ENCODE measurements around the gene MED27. TPM values are rescaled to one million over a fixed set of nuclear protein-coding genes. Genes with fewer than 3 reads are reported as not detected.

Gene MED27
- total RNA-seq, 1 donor from 2014 or later: 25.1 TPM

GRCh38 chr9:132044176-132044875, 35.3 kb downstream of the MED27 start:
- Mint-ChIP-seq H3K27me3 (no peaks in the 10 kb centered on the region), H3K4me3 (ENCODE audit: low read depth) (no peak overlapping the region), H3K27ac (no peak overlapping the region), H3K4me1 (ENCODE audit: low read depth) (peaks cover 32% of the 10 kb centered on the region), H3K9me3 (ENCODE audit: low read depth) (no peaks in the 10 kb centered on the region), H3K36me3 (ENCODE audit: insufficient read depth) (no peaks in the 10 kb centered on the region)
- TF ChIP-seq, protein P1, sequence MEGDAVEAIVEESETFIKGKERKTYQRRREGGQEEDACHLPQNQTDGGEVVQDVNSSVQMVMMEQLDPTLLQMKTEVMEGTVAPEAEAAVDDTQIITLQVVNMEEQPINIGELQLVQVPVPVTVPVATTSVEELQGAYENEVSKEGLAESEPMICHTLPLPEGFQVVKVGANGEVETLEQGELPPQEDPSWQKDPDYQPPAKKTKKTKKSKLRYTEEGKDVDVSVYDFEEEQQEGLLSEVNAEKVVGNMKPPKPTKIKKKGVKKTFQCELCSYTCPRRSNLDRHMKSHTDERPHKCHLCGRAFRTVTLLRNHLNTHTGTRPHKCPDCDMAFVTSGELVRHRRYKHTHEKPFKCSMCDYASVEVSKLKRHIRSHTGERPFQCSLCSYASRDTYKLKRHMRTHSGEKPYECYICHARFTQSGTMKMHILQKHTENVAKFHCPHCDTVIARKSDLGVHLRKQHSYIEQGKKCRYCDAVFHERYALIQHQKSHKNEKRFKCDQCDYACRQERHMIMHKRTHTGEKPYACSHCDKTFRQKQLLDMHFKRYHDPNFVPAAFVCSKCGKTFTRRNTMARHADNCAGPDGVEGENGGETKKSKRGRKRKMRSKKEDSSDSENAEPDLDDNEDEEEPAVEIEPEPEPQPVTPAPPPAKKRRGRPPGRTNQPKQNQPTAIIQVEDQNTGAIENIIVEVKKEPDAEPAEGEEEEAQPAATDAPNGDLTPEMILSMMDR (IDR thresholded peaks at IDR 0.05; ENCODE audit: unreplicated experiment): no peak
- DNase-seq (ENCODE audit: low spot score, unreplicated experiment): no peak

GRCh38 chr9:132043708-132044107, 36.0 kb downstream of the MED27 start:
- no peak overlapping the region for H3K4me3 Mint-ChIP-seq (ENCODE audit: low read depth)
- H3K36me3 Mint-ChIP-seq (ENCODE audit: insufficient read depth): no peaks in the 10 kb centered on the region
- no peak overlapping the region for H3K27ac Mint-ChIP-seq
- no peaks in the 10 kb centered on the region for H3K9me3 Mint-ChIP-seq (ENCODE audit: low read depth)
- TF ChIP-seq, protein P1 (IDR thresholded peaks at IDR 0.05; ENCODE audit: unreplicated experiment): no peak
- H3K4me1 Mint-ChIP-seq (ENCODE audit: low read depth): peaks cover 32% of the 10 kb centered on the region
- no peaks in the 10 kb centered on the region for H3K27me3 Mint-ChIP-seq
- no peak for DNase-seq (ENCODE audit: low spot score, unreplicated experiment)

DNA sequence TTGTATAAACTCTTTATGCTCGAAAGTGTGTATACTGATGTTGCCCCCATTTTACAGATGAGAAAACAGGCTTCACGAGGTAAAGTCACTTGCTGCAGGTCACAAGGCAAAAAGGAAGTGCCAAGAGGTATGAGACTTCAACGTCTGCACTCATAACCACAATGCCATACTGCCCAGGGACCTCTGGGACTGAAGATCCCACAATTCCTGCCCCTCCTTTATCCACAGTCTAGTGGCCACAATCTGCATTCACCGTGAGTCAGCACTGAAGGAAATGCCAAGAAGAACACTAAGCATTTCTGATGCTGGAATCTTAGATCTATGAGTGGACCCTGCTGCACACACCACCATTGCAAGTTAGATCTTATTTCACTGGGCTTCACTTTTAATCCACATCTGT, 37.3 kb downstream of the MED27 start:
- Mint-ChIP-seq H3K4me1 (ENCODE audit: low read depth) (peaks cover 28% of the 10 kb centered on the region), H3K27ac (peak overlapping the region; percentile 29), H3K27me3 (no peaks in the 10 kb centered on the region), H3K4me3 (ENCODE audit: low read depth) (no peak overlapping the region), H3K9me3 (ENCODE audit: low read depth) (no peaks in the 10 kb centered on the region), H3K36me3 (ENCODE audit: insufficient read depth) (peaks cover 2% of the 10 kb centered on the region)
- no peak for DNase-seq (ENCODE audit: low spot score, unreplicated experiment)
- TF ChIP-seq, protein P1 (IDR thresholded peaks at IDR 0.05; ENCODE audit: unreplicated experiment): no peak

DNA sequence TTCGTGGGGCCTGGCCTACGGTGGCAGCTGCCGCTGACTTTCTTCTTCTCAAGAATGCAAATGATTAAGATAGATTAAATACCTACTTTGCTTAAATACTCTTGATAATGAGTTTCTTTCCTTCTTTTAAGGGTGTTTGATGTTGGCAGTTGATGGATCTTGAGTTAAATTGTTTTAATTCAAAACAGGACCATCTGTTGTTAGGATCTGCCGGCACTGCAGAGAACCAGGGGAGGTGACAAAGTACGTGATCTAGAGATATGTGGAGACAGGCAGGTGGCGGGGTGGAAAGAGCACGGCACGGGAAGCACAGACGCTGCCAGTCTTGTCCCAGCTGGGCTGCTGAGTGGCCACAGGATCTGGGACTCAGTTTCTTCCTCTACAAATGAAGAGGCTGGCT, 37.9 kb downstream of the MED27 start:
- H3K36me3 Mint-ChIP-seq (ENCODE audit: insufficient read depth): peaks cover 2% of the 10 kb centered on the region
- TF ChIP-seq, protein P1 (IDR thresholded peaks at IDR 0.05; ENCODE audit: unreplicated experiment): no peak
- no peaks in the 10 kb centered on the region for H3K27me3 Mint-ChIP-seq
- peaks cover 28% of the 10 kb centered on the region for H3K4me1 Mint-ChIP-seq (ENCODE audit: low read depth)
- no peaks in the 10 kb centered on the region for H3K9me3 Mint-ChIP-seq (ENCODE audit: low read depth)
- peak overlapping the region; percentile 79 for H3K27ac Mint-ChIP-seq
- DNase-seq (ENCODE audit: low spot score, unreplicated experiment): no peak
- no peak overlapping the region for H3K4me3 Mint-ChIP-seq (ENCODE audit: low read depth)

DNA sequence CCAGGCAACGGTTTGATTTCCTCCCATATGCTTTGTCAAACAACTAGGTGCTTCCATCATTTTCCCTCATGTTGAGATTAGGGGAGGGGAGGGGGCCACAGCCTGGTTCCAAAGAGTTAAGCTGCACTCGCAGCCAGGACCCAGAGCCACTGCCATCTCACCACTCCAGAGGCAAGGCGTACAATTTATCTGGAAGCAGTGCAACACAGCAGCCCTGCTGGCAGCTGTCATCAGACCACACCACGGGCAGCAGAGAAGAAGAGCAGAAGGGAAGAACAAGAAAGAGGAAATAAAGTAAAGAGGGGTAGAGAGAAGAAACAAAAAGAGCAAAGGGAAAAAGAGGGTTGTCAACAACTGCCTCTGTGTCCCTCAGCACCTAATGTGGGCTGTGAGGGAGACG, 38.9 kb downstream of the MED27 start:
- H3K9me3 Mint-ChIP-seq (ENCODE audit: low read depth): no peaks in the 10 kb centered on the region
- H3K36me3 Mint-ChIP-seq (ENCODE audit: insufficient read depth): peaks cover 2% of the 10 kb centered on the region
- H3K27me3 Mint-ChIP-seq: no peaks in the 10 kb centered on the region
- H3K27ac Mint-ChIP-seq: no peak overlapping the region
- H3K4me1 Mint-ChIP-seq (ENCODE audit: low read depth): peaks cover 28% of the 10 kb centered on the region
- no peak for DNase-seq (ENCODE audit: low spot score, unreplicated experiment)
- H3K4me3 Mint-ChIP-seq (ENCODE audit: low read depth): no peak overlapping the region
- TF ChIP-seq, protein P1 (IDR thresholded peaks at IDR 0.05; ENCODE audit: unreplicated experiment): no peak

All from progenitor cell of endocrine pancreas (in vitro differentiated cells).